HG03175 (cell line): Measurements from ENCODE around the gene CLDND2.
"Not testable (repeated sequence)": the region's sequence is repeated elsewhere in the genome, so short reads cannot be mapped to it uniquely, and the experiment has no call there.

Experiments
- ATAC-seq: cut with Tn5 transposase; IDR thresholded peaks from one replicate; pipeline ENCODE4 v1.9.1; 2021; ENCODE audit warnings: mild to moderate bottlenecking, moderate library complexity; ENCODE audit not compliant: unreplicated experiment

CLDND2 gene

GRCh38 chr19:51368366-51369282 lies at the start of gene CLDND2:
TSS of gene CLDND2 (minus strand) at chr19:51369003. CDS start at chr19:51368577, 426 bp downstream.
- no peak for ATAC-seq

- peak; percentile 32 for ATAC-seq
Observed at GRCh38 chr19:51417810-51418157, 49.0 kb upstream of the CLDND2 start.

- peak; percentile 72 for ATAC-seq
Observed at GRCh38 chr19:51417107-51417809, 48.5 kb upstream of the CLDND2 start, which contains the start of gene SIGLEC10. TSS of gene SIGLEC10 (minus strand) at chr19:51417642. CDS start at chr19:51417581, 61 bp downstream.

- ATAC-seq: not testable (repeated sequence)
Observed at GRCh38 chr19:51416422-51416821, 47.6 kb upstream of the CLDND2 start.

GRCh38 chr19:51415187-51415586 lies 46.4 kb upstream of the CLDND2 start:
- no peak for ATAC-seq

- ATAC-seq: no peak
Observed at GRCh38 chr19:51410950-51411748, 42.3 kb upstream of the CLDND2 start.

GRCh38 chr19:51407511-51408131 lies 38.8 kb upstream of the CLDND2 start:
- ATAC-seq: no peak

- no peak for ATAC-seq
Observed at GRCh38 chr19:51402117-51402516, 33.3 kb upstream of the CLDND2 start.

- not testable (repeated sequence) for ATAC-seq
Observed at GRCh38 chr19:51399936-51400335, 31.1 kb upstream of the CLDND2 start.

GRCh38 chr19:51399231-51399630 lies 30.4 kb upstream of the CLDND2 start:
- no peak for ATAC-seq

- ATAC-seq: no peak
Observed at GRCh38 chr19:51398096-51398704, 29.4 kb upstream of the CLDND2 start.

- not testable (repeated sequence) for ATAC-seq
Observed at GRCh38 chr19:51397453-51397852, 28.6 kb upstream of the CLDND2 start.

- no peak for ATAC-seq
Observed at GRCh38 chr19:51396175-51396574, 27.4 kb upstream of the CLDND2 start.

- peak; percentile 83 for ATAC-seq
Observed at GRCh38 chr19:51394050-51394836, 25.4 kb upstream of the CLDND2 start.

- ATAC-seq: no peak
Observed at GRCh38 chr19:51392701-51393100, 23.9 kb upstream of the CLDND2 start.

- ATAC-seq: no peak
Observed at GRCh38 chr19:51391073-51391611, 22.3 kb upstream of the CLDND2 start.

GRCh38 chr19:51389143-51389542 lies 20.3 kb upstream of the CLDND2 start:
- ATAC-seq: no peak

GRCh38 chr19:51387924-51388389 lies 19.2 kb upstream of the CLDND2 start, which contains the start of gene LIM2:
TSS of gene LIM2 (minus strand) at chr19:51387974. CDS start at chr19:51387443, 531 bp downstream.
- no peak for ATAC-seq
